Measurements from ENCODE around the gene FMN2. TPM values are rescaled to one million over a fixed set of nuclear protein-coding genes. Genes with fewer than 3 reads are reported as not detected.

The FMN2 gene
- polyA plus RNA-seq, 2 of the 4 experiments (the other 2 are of a cell fraction) = 2.8 to 4.2 TPM

DNA sequence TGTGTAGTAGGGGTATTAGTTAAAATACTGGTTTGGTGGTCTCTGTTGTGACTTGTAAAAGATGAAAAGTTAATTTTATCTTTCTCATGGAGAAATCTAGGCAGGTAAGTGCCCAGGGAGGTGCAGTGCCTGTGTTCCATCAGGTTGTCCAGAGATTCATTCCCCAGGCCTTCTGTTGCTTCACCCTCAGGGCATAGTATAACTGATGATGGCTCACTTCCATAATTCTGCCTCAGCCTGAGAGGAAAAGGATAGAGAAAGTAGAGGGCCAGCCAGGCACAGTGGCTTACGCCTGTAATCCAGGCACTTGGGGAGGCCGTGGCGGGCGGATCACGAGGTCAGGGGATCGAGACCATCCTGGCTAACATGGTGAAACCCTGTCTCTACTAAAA lies 153.9 kb downstream of the FMN2 start:
- Histone ChIP-seq H3K4me1 (peaks cover 9% of the 10 kb centered on the region; the same call in 2 of the 3 replicates), H3K4me2 (no peak overlapping the region), H3K9me3 (peaks cover 6% of the 10 kb centered on the region; the same call in 2 of the 3 replicates), H3K27ac (no peak overlapping the region), H3K4me3 (no peak overlapping the region)
- DNase-seq (ENCODE audit: low read depth in 1 of 2, low spot score in 1 of 2) = no peak
- FAIRE-seq = no peak
- 96% methylated on average over 6 of the region's 6 CpGs for WGBS (ENCODE audit: missing lambda C conversion rate)
- ChIA-PET POLR2A (no interaction called here), CTCF (no interaction called here)
- ATAC-seq = no peak
- TF ChIP-seq MAZ (IDR thresholded peaks at IDR 0.05; ENCODE audit: borderline replicate concordance, low read depth, low read length) = no peak
- no peak for TF ChIP-seq FOXS1 (CRISPR knock-in tag; IDR thresholded peaks at IDR 0.05)
- TF ChIP-seq RNF2 (IDR thresholded peaks at IDR 0.05; ENCODE audit: borderline replicate concordance, low read depth) = no peak

DNA sequence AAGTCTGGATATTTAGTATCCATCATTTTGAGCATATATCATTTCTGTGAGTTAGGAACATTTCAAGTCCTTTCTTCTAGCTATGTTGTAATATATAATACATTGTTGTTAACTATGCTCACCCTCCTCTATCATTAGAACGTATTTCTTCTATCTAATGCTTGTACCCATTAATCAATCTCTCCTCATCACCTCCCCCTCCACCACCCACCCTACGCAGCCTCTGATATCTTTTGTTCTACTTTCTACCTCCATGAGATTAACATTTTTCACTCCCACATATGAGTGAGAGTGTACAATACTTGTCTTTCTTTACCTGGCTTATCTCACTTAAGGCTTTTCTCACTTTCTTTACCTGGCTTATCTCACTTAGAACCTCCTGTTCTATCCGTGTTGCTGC lies 156.2 kb downstream of the FMN2 start:
- ChIA-PET POLR2A (no interaction called here), CTCF (no interaction called here)
- H3K4me2 ChIP-seq = no peak overlapping the region
- TF ChIP-seq GATA3 (IDR thresholded peaks at IDR 0.05; ENCODE audit: borderline replicate concordance) (no peak), KDM5A (IDR thresholded peaks at IDR 0.05) (no peak), MAFK (IDR thresholded peaks at IDR 0.05; ENCODE audit: partially characterized antibody) (no peak), SMC3 (IDR thresholded peaks at IDR 0.05) (no peak), ZFP36 (IDR thresholded peaks at IDR 0.05; ENCODE audit: borderline replicate concordance, partially characterized antibody) (no peak), BCL3 (IDR thresholded peaks at IDR 0.05) (no peak), CHD4 (IDR thresholded peaks at IDR 0.05; ENCODE audit: borderline replicate concordance) (no peak), MAZ (IDR thresholded peaks at IDR 0.05; ENCODE audit: borderline replicate concordance, low read depth, low read length) (no peak), CTCF (IDR thresholded peaks at IDR 0.05) (no peak), HOXA7 (CRISPR knock-in tag; IDR thresholded peaks at IDR 0.05) (no peak)
- DNase-seq (ENCODE audit: low read depth in 1 of 2, low spot score in 1 of 2) (no peak), ATAC-seq (no peak), FAIRE-seq (no peak)
- H3K4me3 ChIP-seq = no peak overlapping the region
- no peak overlapping the region for H3K27ac ChIP-seq
- H3K9me3 ChIP-seq = peaks cover 6% of the 10 kb centered on the region; the same call in 2 of the 3 replicates
- 87% methylated on average over 3 of the region's 3 CpGs for WGBS (ENCODE audit: missing lambda C conversion rate)
- peaks cover 1% of the 10 kb centered on the region; the same call in 1 of the 3 replicates for H3K4me1 ChIP-seq

DNA sequence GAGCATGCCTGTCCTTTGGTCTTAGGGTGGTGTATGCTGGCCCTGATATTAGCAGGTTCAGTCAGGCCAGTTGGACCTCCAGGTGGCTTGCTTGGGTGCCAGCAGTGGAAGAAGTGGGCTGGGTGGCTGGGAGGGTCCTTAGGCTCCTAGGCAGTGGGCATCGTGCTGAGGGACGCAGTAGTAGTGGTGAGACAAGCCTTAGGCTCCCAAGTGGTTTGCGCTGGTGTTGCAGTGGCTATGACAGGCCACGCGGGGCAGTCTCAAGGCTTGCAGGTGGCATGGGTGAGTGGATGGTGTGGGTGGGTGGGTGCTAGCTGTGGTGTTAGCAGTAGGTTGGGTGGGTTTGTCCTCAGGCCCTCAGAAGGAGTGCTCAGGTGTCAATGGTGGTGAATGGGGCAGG lies 162.3 kb downstream of the FMN2 start:
- POLR2A ChIA-PET = no interaction called here
- no peak overlapping the region for H3K27ac ChIP-seq
- CTCF ChIA-PET = interaction anchor here (0.8 to 1.6 kb wide), 2 partner anchors 9 to 987 kb away, joined by 3 read pairs; no protein-coding TSS in a partner anchor
- H3K9me3 ChIP-seq = peaks cover 6% of the 10 kb centered on the region; the same call in 2 of the 3 replicates
- 85% methylated on average over 4 of the region's 5 CpGs for WGBS (ENCODE audit: missing lambda C conversion rate)
- no peak overlapping the region for H3K4me3 ChIP-seq
- no peak for ATAC-seq
- H3K4me1 ChIP-seq = no peaks in the 10 kb centered on the region
- no peak overlapping the region for H3K4me2 ChIP-seq
- no peak for FAIRE-seq
- DNase-seq (ENCODE audit: low read depth in 1 of 2, low spot score in 1 of 2) = no peak
- TF ChIP-seq RCOR1 (IDR thresholded peaks at IDR 0.05; ENCODE audit: low read depth, low read length) (no peak), CHD4 (IDR thresholded peaks at IDR 0.05; ENCODE audit: borderline replicate concordance) (no peak), RFX5 (IDR thresholded peaks at IDR 0.05) (no peak)
- TF ChIP-seq, protein P1, sequence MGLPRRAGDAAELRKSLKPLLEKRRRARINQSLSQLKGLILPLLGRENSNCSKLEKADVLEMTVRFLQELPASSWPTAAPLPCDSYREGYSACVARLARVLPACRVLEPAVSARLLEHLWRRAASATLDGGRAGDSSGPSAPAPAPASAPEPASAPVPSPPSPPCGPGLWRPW (IDR thresholded peaks at IDR 0.05) = no peak

DNA sequence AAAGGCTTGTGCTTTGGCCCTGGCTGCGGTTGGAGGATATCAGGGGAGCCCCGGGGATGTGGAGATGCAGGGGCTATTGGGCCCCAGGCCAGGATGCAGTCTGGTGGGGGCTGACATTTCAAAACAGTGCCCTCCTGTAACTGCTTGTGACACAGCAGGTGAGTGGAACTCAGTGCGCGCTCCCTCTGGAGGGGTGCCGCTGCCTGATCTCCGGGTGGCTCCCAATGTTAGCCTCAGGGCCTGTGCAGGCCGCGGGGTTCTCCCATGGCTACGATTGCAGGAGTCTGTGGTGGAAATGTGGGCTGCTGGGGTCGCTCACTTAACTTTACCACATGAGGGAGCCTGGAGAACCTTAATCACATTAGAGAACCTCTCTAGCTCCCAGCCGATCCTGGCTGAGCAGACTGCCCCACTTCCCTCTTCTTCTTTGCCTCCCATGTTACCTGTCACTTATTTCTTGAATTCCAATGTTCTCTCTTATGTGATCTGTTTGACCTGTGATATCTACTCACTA lies 163.2 kb downstream of the FMN2 start:
- Histone ChIP-seq H3K4me3 (no peak overlapping the region), H3K4me2 (no peak overlapping the region), H3K4me1 (no peaks in the 10 kb centered on the region), H3K27ac (no peak overlapping the region), H3K9me3 (peaks cover under 1% of the 10 kb centered on the region; the same call in 1 of the 3 replicates)
- CTCF ChIA-PET = interaction anchor here (0.8 to 1.6 kb wide), 2 partner anchors 8 to 986 kb away, joined by 3 read pairs; no protein-coding TSS in a partner anchor
- WGBS (ENCODE audit: missing lambda C conversion rate) = 92% methylated on average over 11 of the region's 11 CpGs
- TF ChIP-seq ZSCAN20 (CRISPR knock-in tag; IDR thresholded peaks at IDR 0.05) (no peak), MAZ (IDR thresholded peaks at IDR 0.05; ENCODE audit: borderline replicate concordance, low read depth, low read length) (no peak), HOXB5 (CRISPR knock-in tag; IDR thresholded peaks at IDR 0.05) (no peak)
- FAIRE-seq (no peak), ATAC-seq (peak in 1 of 2 experiments; percentile 60; a peak in 2 of 6 replicates), DNase-seq (ENCODE audit: low read depth in 1 of 2, low spot score in 1 of 2) (no peak)
- POLR2A ChIA-PET = no interaction called here
